HEK293T (cell line): ENCODE data around the gene JARID2.

ENCODE experiments used
- CTCF ChIA-PET: fragments of 350-600 bp; formaldehyde crosslinking; extraction: SDS; loops from one replicate; lab custom pipeline; 2021; ENCODE audit warnings: antibody characterized with exemption, inconsistent platforms; lab: Yijun Ruan, JAX
- POLR2A ChIA-PET: fragments of 350-600 bp; formaldehyde crosslinking; extraction: SDS; loops from one replicate; lab custom pipeline; 2020; ENCODE audit warnings: antibody characterized with exemption, inconsistent platforms; lab: Yijun Ruan, JAX
- DNase-seq: peaks from one replicate; pipeline ENCODE4 v3.0.0; 2012; ENCODE audit warnings: mixed read lengths; ENCODE audit errors: extremely low spot score
- ARNT ChIP-seq: fragments of 450-650 bp; IDR thresholded peaks from 2 replicates; pipeline ENCODE4 v1.6.1; 2017; ENCODE audit warnings: mild to moderate bottlenecking
- BHLHE40 ChIP-seq: fragments of 450-650 bp; IDR thresholded peaks from 2 replicates; pipeline ENCODE4 v1.6.1; 2016; ENCODE audit warnings: mild to moderate bottlenecking, moderate library complexity, borderline replicate concordance
- CTBP1 ChIP-seq: fragments of 450-650 bp; IDR thresholded peaks from 2 replicates; pipeline ENCODE4 v1.6.1; 2016; ENCODE audit warnings: borderline replicate concordance
- ELF4 ChIP-seq: fragments of 450-650 bp; IDR thresholded peaks from 2 replicates; pipeline ENCODE4 v1.6.1; 2017; ENCODE audit warnings: antibody characterized with exemption
- FOXA1 ChIP-seq: fragments of 450-650 bp; IDR thresholded peaks from 2 replicates; pipeline ENCODE4 v1.6.1; 2016; ENCODE audit warnings: mild to moderate bottlenecking
- FOXK2 ChIP-seq: fragments of 450-650 bp; IDR thresholded peaks from 2 replicates; pipeline ENCODE4 v1.6.1; 2016; ENCODE audit warnings: mild to moderate bottlenecking
- FOXM1 ChIP-seq: fragments of 450-650 bp; IDR thresholded peaks from 2 replicates; pipeline ENCODE4 v1.6.1; 2017; ENCODE audit warnings: mild to moderate bottlenecking, borderline replicate concordance
- HDGF ChIP-seq: fragments of 450-650 bp; IDR thresholded peaks from 2 replicates; pipeline ENCODE4 v1.6.1; 2017; ENCODE audit warnings: antibody characterized with exemption, borderline replicate concordance
- L3MBTL2 ChIP-seq: fragments of 450-650 bp; conservative IDR thresholded peaks from 2 replicates; pipeline ENCODE4 v1.6.1; 2016; ENCODE audit warnings: mild to moderate bottlenecking
- LEF1 ChIP-seq: fragments of 450-650 bp; IDR thresholded peaks from 2 replicates; pipeline ENCODE4 v1.6.1; 2017; ENCODE audit warnings: mild to moderate bottlenecking, borderline replicate concordance
- NFRKB ChIP-seq: fragments of 450-650 bp; IDR thresholded peaks from 2 replicates; pipeline ENCODE4 v1.6.1; 2016; ENCODE audit warnings: mild to moderate bottlenecking, moderate library complexity
- SP1 ChIP-seq: fragments of 450-650 bp; IDR thresholded peaks from 2 replicates; pipeline ENCODE4 v1.6.1; 2017
- SUZ12 ChIP-seq: fragments of 450-650 bp; IDR thresholded peaks from 2 replicates; pipeline ENCODE4 v1.6.1; 2016; ENCODE audit warnings: mild to moderate bottlenecking
- TARDBP ChIP-seq: fragments of 450-650 bp; IDR thresholded peaks from 2 replicates; pipeline ENCODE4 v1.6.1; 2016
- ZNF384 ChIP-seq: fragments of 450-650 bp; IDR thresholded peaks from 2 replicates; pipeline ENCODE4 v1.6.1; 2016
- TF ChIP-seq, protein P1 (sequence below): fragments of 450-650 bp; IDR thresholded peaks from 2 replicates; pipeline ENCODE4 v1.6.1; 2016

The JARID2 gene

DNA sequence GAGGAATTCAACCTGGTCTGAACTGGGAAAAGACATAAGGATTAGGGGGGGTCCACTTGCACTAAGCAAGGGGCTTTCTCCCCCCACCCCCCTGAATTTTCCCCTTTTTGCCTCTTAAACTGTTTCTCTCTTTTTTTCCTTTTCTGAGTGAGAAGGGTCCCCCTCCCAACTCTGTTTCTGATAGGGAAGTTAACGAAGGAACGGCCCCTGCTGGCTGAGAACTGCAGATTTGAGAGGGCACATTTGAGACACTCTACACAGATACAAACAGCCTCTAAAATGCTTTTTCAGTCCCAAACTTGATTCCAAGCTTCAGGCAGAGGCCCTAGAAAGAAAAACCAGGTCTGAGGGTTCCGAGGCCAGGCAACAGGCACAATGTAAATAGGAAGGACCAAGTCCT lies 91.7 kb downstream of the JARID2 start:
- CTCF ChIA-PET = no interaction called here

DNA sequence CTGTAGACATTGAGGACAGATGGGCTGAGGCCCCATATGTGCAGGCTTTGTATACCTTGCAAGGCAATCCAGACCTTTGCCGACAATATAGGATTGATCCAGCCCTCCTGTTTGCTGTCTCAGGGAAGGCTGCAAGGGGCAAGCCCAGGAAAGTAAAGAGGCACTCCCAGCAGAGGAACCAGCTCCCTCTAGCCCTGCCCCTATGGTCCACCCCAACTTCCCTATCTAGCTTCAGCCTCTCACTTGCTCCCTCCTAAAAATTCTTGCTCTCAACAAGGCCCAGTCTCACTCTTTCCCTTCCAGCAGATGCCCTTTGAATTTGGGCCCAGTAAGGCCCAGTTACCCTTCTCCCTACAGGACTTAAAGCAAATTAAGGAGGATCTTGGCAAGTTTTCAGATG lies 92.6 kb downstream of the JARID2 start:
- ChIA-PET CTCF (no interaction called here), POLR2A (no interaction called here)
- DNase-seq = no peak
- TF ChIP-seq, protein P1, sequence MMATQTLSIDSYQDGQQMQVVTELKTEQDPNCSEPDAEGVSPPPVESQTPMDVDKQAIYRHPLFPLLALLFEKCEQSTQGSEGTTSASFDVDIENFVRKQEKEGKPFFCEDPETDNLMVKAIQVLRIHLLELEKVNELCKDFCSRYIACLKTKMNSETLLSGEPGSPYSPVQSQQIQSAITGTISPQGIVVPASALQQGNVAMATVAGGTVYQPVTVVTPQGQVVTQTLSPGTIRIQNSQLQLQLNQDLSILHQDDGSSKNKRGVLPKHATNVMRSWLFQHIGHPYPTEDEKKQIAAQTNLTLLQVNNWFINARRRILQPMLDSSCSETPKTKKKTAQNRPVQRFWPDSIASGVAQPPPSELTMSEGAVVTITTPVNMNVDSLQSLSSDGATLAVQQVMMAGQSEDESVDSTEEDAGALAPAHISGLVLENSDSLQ = no peak
- TF ChIP-seq L3MBTL2 (no peak), LEF1 (no peak)

More for the DNA sequence above, 91.7 kb downstream of the JARID2 start:
- TF ChIP-seq, protein P1 = no peak
- TF ChIP-seq SUZ12 (no peak), TARDBP (no peak), LEF1 (no peak), FOXK2 (no peak), ARNT (no peak), ELF4 (no peak), FOXM1 (no peak), L3MBTL2 (no peak), ZNF384 (no peak), CTBP1 (no peak), NFRKB (no peak), SP1 (no peak), HDGF (no peak)
- POLR2A ChIA-PET = no interaction called here
- DNase-seq = no peak

GRCh38 chr6:15339081-15339480 lies 93.2 kb downstream of the JARID2 start:
- DNase-seq = no peak
- POLR2A ChIA-PET = no interaction called here
- CTCF ChIA-PET = interaction anchor here (0.6 kb wide), 1 partner anchor 198 kb away, joined by 4 read pairs; no protein-coding TSS in a partner anchor
- TF ChIP-seq ZNF384 (no peak), NFRKB (no peak)

DNA sequence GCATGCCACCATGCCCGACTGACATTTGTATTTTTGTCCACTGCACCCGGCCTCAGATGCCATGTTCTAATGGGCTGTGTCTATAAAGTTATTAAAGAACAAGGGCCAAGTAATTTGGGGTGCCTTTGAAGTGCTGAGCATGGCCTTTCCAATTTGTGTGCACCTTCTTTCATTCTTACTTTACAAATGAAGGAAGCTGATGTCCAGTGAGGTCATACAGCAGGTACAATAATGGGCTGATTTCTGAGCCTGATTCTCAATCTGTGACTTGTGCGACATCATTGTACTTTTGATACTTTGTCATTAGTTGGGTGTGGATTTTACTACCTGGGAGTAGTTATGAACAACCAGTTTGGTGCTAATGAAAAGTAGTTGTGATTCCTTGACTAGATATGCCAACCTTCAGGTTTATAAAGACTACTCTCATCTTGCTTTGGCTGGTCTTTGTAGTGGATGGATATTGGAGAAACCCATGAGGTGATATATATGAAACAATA lies 94.3 kb downstream of the JARID2 start:
- CTCF ChIA-PET = interaction anchor here (0.6 kb wide), 1 partner anchor 86 kb away, joined by 3 read pairs; no protein-coding TSS in a partner anchor

DNA sequence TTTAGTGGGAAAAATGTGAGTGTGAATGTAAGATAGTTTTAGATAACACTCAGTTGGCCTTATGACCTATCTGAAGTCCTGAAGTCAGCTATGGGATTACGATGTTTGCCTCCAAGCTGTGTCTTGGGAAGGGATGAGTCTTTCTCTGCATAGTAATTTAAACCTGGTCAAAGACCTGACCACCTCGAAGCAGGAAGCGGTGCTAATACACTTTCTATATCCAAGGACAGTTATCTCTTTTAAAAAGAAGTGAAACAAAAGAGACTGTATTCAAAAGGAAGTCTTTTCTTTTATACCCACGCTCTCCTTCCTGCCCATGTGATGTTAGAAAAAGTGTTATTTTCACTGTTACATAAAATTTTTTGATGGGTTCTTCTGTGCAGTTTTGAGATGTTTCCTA lies 94.9 kb downstream of the JARID2 start:
- CTCF ChIA-PET = interaction anchor here (0.6 kb wide), 1 partner anchor 86 kb away, joined by 3 read pairs; no protein-coding TSS in a partner anchor
- POLR2A ChIA-PET = no interaction called here
- DNase-seq = no peak

More for the DNA sequence above, 94.3 kb downstream of the JARID2 start:
- POLR2A ChIA-PET = no interaction called here
- TF ChIP-seq SP1 = no peak
- no peak for TF ChIP-seq ZNF384
- TF ChIP-seq HDGF = no peak
- no peak for DNase-seq

GRCh38 chr6:15341311-15342001 lies 95.6 kb downstream of the JARID2 start:
- TF ChIP-seq L3MBTL2 = no peak
- no peak for TF ChIP-seq BHLHE40
- TF ChIP-seq CTBP1 = no peak
- no peak for TF ChIP-seq LEF1
- no peak for TF ChIP-seq FOXA1
- no peak for TF ChIP-seq FOXM1
- no peak for TF ChIP-seq TARDBP
- ChIA-PET CTCF (no interaction called here), POLR2A (no interaction called here)
- no peak for DNase-seq

More for the DNA sequence above, 94.9 kb downstream of the JARID2 start:
- no peak for TF ChIP-seq ARNT
- TF ChIP-seq, protein P1 = no peak
- no peak for TF ChIP-seq ZNF384
- TF ChIP-seq CTBP1 = no peak
- no peak for TF ChIP-seq L3MBTL2
- no peak for TF ChIP-seq SUZ12
- no peak for TF ChIP-seq BHLHE40
- no peak for TF ChIP-seq FOXA1
- no peak for TF ChIP-seq TARDBP
- no peak for TF ChIP-seq ELF4

DNA sequence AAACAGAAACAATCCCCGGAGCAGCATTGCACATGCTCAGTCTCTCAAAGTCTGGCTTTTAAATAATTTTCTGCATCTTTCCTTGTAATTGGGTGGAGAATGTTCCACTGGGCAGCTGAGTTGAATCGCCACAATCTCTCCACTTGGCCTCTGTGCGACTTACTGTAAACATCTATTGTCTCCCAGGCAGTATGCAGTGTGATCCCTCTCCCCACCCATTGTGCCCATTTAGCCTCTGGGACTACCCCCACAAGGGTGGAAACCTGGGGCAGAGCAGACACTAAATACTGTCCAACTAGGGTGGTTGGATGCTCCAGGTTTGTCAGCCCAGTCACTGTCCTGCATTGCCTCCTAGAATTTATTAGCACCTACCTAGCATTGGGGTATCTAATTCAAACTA lies 96.2 kb downstream of the JARID2 start:
- ChIA-PET POLR2A (no interaction called here), CTCF (interaction anchor here (1.4 kb wide), 1 partner anchor 10 kb away, joined by 3 read pairs; no protein-coding TSS in a partner anchor)
- DNase-seq = no peak
- TF ChIP-seq TARDBP = no peak
- TF ChIP-seq SP1 = no peak
- no peak for TF ChIP-seq BHLHE40
- no peak for TF ChIP-seq ELF4
- no peak for TF ChIP-seq LEF1
- TF ChIP-seq FOXM1 = no peak
- TF ChIP-seq, protein P1 = no peak
- TF ChIP-seq FOXA1 = no peak
- no peak for TF ChIP-seq CTBP1
- TF ChIP-seq ZNF384 = no peak
- TF ChIP-seq SUZ12 = no peak
- no peak for TF ChIP-seq ARNT
- TF ChIP-seq FOXK2 = no peak
- no peak for TF ChIP-seq NFRKB
- no peak for TF ChIP-seq L3MBTL2
- TF ChIP-seq HDGF = no peak
